NCI-H345 (cell line): ENCODE data around the gene IL18RAP.

ENCODE experiments used
- DNase-seq: peaks from one replicate; lab custom pipeline; 2025; lab: John Stamatoyannopoulos, UW

Gene IL18RAP

GRCh38 chr2:102422910-102423309 lies at the start of gene IL18RAP:
IL18RAP (plus strand) TSS chr2:102423160; CDS start chr2:102423278, 118 bp downstream.
- DNase-seq, result no peak

GRCh38 chr2:102376052-102376591 lies 46.8 kb upstream of the IL18RAP start:
- DNase-seq, result no peak

GRCh38 chr2:102383722-102384121 lies 39.2 kb upstream of the IL18RAP start:
- no peak for DNase-seq

GRCh38 chr2:102385522-102385921 lies 37.4 kb upstream of the IL18RAP start:
- DNase-seq, result no peak

- no peak for DNase-seq
Observed at GRCh38 chr2:102386004-102386403, 37.0 kb upstream of the IL18RAP start.

GRCh38 chr2:102386867-102387541 lies 36.0 kb upstream of the IL18RAP start:
- DNase-seq, result no peak

GRCh38 chr2:102387763-102388546 lies 35.0 kb upstream of the IL18RAP start:
- no peak for DNase-seq

- no peak for DNase-seq
Observed at GRCh38 chr2:102391565-102391964, 31.4 kb upstream of the IL18RAP start.

GRCh38 chr2:102392096-102392495 lies 30.9 kb upstream of the IL18RAP start:
- DNase-seq, result no peak

- no peak for DNase-seq
Observed at GRCh38 chr2:102392942-102393341, 30.0 kb upstream of the IL18RAP start.

GRCh38 chr2:102396012-102396411 lies 26.9 kb upstream of the IL18RAP start:
- no peak for DNase-seq

- no peak for DNase-seq
Observed at GRCh38 chr2:102397209-102397608, 25.8 kb upstream of the IL18RAP start.

GRCh38 chr2:102399499-102400141 lies 23.3 kb upstream of the IL18RAP start:
- DNase-seq, result no peak

- no peak for DNase-seq
Observed at GRCh38 chr2:102401456-102401855, 21.5 kb upstream of the IL18RAP start.

GRCh38 chr2:102401865-102402264 lies 21.1 kb upstream of the IL18RAP start:
- no peak for DNase-seq

GRCh38 chr2:102410952-102411351 lies 12.0 kb upstream of the IL18RAP start:
- no peak for DNase-seq

GRCh38 chr2:102412199-102412598 lies 10.8 kb upstream of the IL18RAP start:
- DNase-seq, result no peak

- DNase-seq, result no peak
Observed at GRCh38 chr2:102417946-102418345, 5.0 kb upstream of the IL18RAP start.

GRCh38 chr2:102418421-102418961 lies 4.5 kb upstream of the IL18RAP start:
- no peak for DNase-seq

GRCh38 chr2:102420290-102420689 lies 2.7 kb upstream of the IL18RAP start:
- no peak for DNase-seq

GRCh38 chr2:102421890-102422759 lies 835 bp upstream of the IL18RAP start:
- no peak for DNase-seq
